NCI-H2107 treated with DMSO at 0.1 percent for 48 hours (cell line): ENCODE results near the gene ENTPD6.

Source experiments
- DNase-seq: peaks from one replicate; lab custom pipeline; 2025; ENCODE audit not compliant: unreplicated experiment; lab: John Stamatoyannopoulos, UW

ENTPD6 gene

DNA sequence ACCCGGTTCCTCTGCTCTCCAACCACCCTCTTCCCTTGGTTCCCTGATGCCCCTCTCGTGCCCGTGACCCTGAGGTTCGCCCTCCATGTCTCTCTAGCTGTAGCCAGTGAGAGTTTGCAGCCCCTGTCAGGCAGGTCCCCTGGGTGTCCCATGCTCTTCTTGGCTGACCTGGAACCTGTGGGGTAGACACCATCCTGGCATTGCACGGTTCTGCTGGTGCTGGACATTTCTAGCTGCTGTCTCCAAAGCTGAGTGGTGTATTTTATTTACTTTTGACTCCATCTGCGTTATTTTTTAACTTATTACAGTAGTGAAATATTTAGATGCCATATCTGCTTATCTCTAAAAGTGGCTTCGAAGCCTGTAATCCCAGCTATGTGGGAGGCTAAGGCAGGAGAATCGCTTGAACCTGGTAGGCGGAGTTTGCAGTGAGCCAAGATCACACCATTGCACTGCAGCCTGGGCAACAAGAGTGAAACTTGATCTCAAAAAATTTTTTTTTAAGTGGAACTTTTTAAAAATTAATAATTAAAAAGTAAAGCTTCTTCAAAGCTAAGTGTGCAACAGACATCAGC, 12.5 kb downstream of the ENTPD6 start:
- DNase-seq: no peak

DNA sequence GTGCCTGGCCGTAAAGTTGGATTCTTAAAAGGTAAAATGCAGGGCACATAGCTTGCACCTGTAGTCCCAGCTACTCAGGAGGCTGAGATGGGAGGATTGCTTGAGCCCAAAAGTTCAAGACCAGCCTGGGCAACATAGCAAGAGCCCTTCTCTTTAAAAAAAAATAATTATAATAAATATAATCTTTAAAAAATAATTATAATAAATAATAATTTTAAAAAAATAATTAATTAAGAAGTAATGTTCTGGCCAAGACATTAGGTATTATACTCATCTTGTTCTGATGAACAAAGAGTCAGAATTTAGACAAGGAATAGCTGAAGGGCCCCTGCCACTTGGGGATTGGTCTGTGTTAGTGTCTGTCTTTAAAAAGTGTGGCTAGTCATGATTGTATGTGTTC, 13.9 kb downstream of the ENTPD6 start:
- DNase-seq: no peak

DNA sequence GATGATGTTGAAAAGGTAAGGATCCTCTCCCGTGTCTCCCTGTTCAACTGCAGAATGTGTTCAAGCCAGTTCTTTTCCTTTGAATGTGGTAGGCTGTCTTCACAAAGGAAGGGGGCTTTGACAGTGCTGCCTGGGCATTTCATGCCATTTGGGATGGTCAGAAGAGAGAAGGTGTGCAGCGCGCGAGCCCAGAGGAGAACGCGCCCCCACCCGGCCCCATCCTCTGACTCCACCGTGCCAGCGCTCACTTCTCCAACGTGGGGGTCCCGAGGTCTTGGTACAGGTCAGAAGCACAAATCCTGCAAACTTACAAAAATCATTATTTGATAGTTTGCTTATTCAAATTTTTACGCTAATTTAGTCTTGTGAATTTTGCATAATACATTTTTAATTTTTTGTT, 14.4 kb downstream of the ENTPD6 start:
- DNase-seq: no peak

DNA sequence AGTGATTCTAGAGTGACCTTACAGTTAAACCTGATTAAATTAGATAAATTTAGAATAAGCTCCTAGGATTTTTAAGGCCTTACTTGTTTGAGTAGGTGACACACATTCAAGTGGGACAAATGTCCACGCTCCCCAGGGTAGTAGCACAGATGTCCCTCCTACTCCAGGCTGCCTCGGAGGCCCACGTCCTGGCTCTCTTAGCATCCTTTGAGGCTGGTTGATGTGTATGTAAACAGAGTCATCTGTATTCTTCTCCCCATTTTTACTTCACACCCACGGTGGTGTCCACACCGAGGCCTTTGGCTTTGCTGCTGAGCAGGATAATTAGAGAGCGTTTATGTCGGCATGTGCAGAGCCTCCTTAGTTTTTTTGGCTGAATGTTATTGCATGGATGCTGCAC, 15.8 kb downstream of the ENTPD6 start:
- no peak for DNase-seq

GRCh38 chr20:25212242-25212641, 16.7 kb downstream of the ENTPD6 start:
- no peak for DNase-seq

GRCh38 chr20:25213566-25214425, 18.3 kb downstream of the ENTPD6 start:
- no peak for DNase-seq

DNA sequence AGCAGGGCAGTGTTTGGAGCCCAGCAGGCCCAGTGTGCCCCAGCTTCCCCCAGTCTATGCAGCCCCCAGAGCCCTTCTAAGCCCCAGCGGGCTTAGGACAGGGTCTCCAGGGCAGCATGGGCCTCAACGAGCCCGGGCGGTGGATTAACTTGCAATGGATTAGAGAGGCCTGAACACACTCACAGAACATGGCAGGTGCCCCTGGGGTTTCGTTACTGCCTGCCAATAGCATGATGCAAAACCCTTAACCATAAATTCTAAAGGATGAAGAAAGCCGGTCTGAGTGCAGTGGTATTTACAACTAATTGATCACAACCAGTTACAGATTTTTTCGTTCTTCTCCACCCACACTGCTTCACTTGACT, 18.9 kb downstream of the ENTPD6 start:
- DNase-seq: no peak

GRCh38 chr20:25214819-25215218, 19.3 kb downstream of the ENTPD6 start:
- DNase-seq: no peak

DNA sequence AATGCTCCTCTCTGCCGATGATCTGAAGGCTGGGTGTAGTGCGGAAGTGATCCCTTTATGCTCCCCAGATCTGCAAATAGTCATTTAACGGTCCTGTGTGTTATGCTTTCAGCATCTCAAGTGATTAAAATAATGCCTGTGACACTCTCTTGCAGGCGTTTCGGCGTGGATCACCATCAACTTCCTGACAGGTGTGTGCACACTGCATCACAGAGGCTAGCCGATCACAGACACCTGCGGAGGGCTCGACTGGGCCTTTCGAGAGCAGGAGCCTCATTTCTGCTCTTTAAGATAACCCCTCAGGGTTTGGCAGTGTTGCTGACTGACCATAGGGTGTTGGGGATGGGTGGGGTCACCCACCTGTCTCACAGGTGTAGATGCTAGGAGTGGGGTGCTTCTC, 20.0 kb downstream of the ENTPD6 start:
- DNase-seq: no peak

DNA sequence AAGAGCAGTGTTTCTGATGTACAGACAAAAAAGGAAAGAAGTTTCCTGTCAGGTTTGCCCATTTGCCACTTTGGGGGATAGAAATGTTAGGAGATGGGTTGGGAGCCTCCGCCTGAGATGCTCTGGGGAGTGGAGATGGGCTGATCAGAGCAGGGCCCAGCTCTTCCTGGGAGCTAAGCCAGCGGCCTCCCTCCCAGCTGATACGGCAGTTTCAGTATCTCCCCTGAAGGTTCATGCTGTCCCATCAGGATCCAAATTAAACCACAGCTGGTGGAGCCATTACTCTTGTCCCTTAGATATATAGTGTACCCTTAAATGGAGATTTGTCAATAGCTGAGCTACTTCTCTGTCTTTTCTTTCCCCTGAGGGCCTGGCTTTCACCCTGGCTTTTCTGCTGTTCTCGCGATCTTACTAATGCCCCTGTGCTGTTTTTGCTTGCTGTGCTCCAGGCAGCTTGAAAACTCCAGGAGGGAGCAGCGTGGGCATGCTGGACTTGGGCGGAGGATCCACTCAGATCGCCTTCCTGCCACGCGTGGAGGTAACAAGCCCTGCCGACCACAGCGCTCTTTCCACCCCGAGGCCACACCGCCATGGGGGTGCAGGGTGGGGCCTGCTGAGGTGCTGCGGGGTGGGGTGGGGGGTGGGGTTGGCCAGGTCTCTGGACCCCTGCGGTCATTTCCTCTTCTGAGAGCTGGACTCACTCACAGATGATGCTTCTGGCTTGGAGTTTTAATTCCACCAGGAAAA, 20.9 kb downstream of the ENTPD6 start:
- no peak for DNase-seq

DNA sequence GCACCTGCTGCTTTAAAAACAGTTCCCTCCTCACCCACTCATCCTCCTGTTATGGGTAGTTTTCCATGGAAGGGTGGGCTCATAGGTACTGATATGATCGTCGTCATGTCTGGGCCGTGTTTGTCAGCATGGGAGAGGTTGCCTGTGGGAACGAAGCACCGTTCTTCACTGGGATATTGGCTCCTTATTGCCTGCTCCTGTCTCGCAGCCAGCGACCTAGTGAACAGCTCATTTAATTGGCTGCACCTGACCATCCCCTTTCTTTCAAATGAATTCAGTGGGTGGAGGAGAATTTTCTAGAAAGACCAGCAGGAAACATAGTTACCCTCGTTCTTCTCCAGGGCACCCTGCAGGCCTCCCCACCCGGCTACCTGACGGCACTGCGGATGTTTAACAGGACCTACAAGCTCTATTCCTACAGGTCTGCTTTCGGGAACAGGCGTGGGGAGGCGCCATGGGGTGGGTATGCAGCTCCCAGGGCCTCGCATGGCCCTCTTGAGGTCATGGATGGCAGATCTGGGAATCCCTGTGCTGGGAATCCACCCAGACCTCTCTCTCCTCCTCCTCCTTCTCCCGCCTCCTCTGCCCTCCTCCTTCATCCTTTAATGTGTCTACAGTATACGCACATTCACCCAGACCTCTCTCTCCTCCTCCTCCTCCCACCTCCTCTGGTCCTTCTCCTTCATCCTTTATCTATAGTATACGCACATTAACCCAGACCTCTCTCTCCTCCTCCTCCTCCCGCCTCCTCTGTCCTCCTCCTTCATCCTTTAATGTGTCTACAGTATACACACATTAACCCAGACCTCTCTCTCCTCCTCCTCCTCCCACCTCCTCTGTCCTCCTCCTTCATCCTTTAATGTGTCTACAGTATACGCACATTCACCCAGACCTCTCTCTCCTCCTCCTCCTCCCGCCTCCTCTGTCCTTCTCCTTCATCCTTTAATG, 21.9 kb downstream of the ENTPD6 start:
- no peak for DNase-seq

DNA sequence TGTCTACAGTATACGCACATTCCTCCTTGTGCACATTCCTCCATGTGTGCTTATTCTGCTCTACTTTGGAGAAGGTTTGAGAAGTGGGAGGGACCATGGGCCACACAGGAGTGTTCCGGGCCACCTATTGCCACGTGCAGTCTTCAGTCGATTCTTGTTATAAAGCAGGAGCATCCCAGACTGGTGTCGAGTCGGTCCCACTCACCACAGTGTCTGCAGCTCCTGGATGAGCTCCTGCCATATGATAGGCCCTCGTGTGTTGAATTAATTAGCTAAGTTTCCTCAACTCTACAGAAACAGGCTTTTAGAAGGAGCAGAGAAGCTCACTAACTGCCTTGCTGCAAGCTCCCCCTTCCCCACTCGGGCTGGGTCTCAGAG, 22.6 kb downstream of the ENTPD6 start:
- no peak for DNase-seq

DNA sequence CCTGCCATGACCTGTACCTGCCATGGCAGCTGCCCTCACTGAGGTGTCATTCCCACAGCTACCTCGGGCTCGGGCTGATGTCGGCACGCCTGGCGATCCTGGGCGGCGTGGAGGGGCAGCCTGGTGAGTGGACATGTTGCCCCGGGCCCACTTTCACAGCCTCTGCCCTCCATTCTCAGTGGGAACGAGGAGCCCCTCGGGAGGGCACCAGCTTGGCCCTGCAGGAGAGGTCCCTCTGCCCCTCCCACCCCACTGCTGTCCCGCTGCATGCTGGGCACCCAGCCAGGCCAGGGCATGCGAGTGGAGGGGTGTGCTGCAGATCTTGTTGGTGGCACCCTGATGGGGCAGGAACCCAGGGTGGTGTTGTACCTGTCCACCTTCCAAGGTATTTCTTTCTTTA, 23.0 kb downstream of the ENTPD6 start:
- no peak for DNase-seq

DNA sequence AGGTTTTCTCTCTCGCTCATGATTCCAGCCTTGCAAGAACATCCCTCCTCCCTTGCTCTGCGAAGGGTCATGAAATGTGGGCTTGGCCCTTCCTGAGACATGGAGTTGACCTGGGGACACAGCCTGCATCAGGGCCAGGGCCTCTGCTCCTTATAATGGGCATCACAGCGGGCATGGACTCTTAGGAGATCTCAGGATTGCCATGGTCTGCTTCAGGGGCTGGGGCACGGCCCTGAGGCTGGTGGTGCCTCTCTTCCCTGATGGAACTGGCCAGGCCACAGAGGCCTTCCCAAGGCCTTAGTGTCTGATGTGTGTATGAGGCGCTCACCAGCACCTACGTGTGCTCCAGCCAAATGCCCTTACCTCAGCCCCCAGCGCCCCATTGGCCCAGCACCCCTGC, 23.9 kb downstream of the ENTPD6 start:
- no peak for DNase-seq

GRCh38 chr20:25220021-25220730, 24.7 kb downstream of the ENTPD6 start:
- no peak for DNase-seq

GRCh38 chr20:25220810-25221591, 25.5 kb downstream of the ENTPD6 start:
- DNase-seq: peak; percentile 30

GRCh38 chr20:25221592-25222460, 26.3 kb downstream of the ENTPD6 start:
- no peak for DNase-seq

DNA sequence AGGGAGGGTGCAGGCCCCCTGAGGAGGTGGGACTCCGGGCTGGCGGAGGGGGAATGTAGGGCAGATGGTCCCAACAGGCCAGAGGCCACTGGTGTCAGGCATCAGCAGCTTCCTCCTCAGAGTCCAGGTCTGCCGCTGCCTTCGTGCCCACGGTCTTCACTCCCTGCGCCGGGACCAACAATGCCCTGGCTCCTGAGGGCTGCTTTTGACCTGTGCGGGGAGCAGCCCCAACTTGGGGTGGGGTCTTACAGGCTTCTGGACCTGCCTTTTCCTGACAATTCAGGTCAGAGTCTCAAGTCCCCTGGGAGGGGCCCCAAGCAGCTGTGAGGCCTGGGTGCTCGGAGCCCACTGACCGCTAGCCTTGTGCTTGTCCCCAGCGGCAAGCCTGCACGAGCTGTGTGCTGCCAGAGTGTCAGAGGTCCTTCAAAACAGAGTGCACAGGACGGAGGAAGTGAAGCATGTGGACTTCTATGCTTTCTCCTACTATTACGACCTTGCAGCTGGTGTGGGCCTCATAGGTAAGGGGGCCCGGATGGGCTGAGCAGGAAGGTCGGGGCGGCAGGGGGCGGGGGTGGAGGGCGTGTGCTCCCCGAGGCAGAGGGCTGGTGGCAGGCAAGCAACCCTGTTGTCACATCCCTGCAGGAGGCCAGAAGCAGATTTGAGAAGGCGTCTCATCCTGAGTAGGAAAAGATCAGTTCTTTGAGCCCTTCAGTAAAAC, 27.1 kb downstream of the ENTPD6 start:
- no peak for DNase-seq
